Astrocyte (in vitro differentiated cells and primary cell): ENCODE results near the gene HBS1L. TPM values are rescaled to one million over a fixed set of nuclear protein-coding genes. Genes with fewer than 3 reads are reported as not detected.

ENCODE experiments used
- DNase-seq: peaks from one replicate; pipeline ENCODE4 v3.0.0-alpha.2; 2010; ENCODE audit warnings: low read depth
- FAIRE-seq: peaks from 2 replicates; lab custom pipeline; 2011; peaks lifted over from hg19 to GRCh38; lab: Jason Lieb, UNC
- H2AFZ ChIP-seq: 2 replicates; pipeline ENCODE4 v1.6.0; 2012; ENCODE audit warnings: low read depth, low read length, inconsistent platforms
- H3K27ac ChIP-seq: 2 replicates; pipeline ENCODE4 v1.5.1; 2011; ENCODE audit warnings: low read depth, low read length, inconsistent platforms
- H3K27me3 ChIP-seq: 2 replicates; pipeline ENCODE4 v1.6.0; 2011; ENCODE audit warnings: low read length, inconsistent platforms; ENCODE audit not compliant: insufficient read depth
- H3K36me3 ChIP-seq: 2 replicates; pipeline ENCODE4 v1.5.1; 2011; ENCODE audit warnings: low read length, inconsistent platforms; ENCODE audit not compliant: insufficient read depth
- H3K4me1 ChIP-seq: 2 replicates; pipeline ENCODE4 v1.5.1; 2011; ENCODE audit warnings: low read length, inconsistent platforms; ENCODE audit not compliant: insufficient read depth
- H3K4me2 ChIP-seq: 2 replicates; pipeline ENCODE4 v1.6.0; 2012; ENCODE audit warnings: low read length, inconsistent platforms
- H3K4me3 ChIP-seq: 2 replicates; pipeline ENCODE4 v1.5.1; 2011; ENCODE audit warnings: low read depth, mild to moderate bottlenecking, low read length, inconsistent platforms; ENCODE audit not compliant: insufficient read depth
- H3K79me2 ChIP-seq: 2 replicates; pipeline ENCODE4 v1.6.0; 2012; ENCODE audit warnings: mild to moderate bottlenecking, low read length, inconsistent platforms; ENCODE audit not compliant: insufficient read depth
- H3K9ac ChIP-seq: 2 replicates; pipeline ENCODE4 v1.6.0; 2012; ENCODE audit warnings: mild to moderate bottlenecking, low read length, inconsistent platforms
- H3K9me3 ChIP-seq: 2 replicates; pipeline ENCODE4 v1.5.1; 2012; ENCODE audit warnings: low read depth, mild to moderate bottlenecking, low read length, inconsistent platforms; ENCODE audit not compliant: insufficient read depth
- H4K20me1 ChIP-seq: 2 replicates; pipeline ENCODE4 v1.6.0; 2012; ENCODE audit warnings: low read length, inconsistent platforms; ENCODE audit not compliant: insufficient read depth
- H3K27ac Mint-ChIP-seq: one replicate; pipeline ENCODE4 v1.8.0; 2021; ENCODE audit warnings: mild to moderate bottlenecking, mixed read lengths; ENCODE audit not compliant: unreplicated experiment
- H3K27me3 Mint-ChIP-seq: one replicate; pipeline ENCODE4 v1.8.0; 2021; ENCODE audit warnings: low read depth, mixed read lengths; ENCODE audit not compliant: unreplicated experiment
- H3K36me3 Mint-ChIP-seq: one replicate; pipeline ENCODE4 v1.8.0; 2021; ENCODE audit warnings: low read depth, mixed read lengths; ENCODE audit not compliant: unreplicated experiment
- H3K4me1 Mint-ChIP-seq: one replicate; pipeline ENCODE4 v1.8.0; 2021; ENCODE audit warnings: low read depth, mixed read lengths; ENCODE audit not compliant: unreplicated experiment
- H3K4me3 Mint-ChIP-seq: one replicate; pipeline ENCODE4 v1.8.0; 2021; ENCODE audit warnings: mild to moderate bottlenecking, moderate library complexity, mixed read lengths; ENCODE audit not compliant: unreplicated experiment
- H3K9me3 Mint-ChIP-seq: one replicate; pipeline ENCODE4 v1.8.0; 2021; ENCODE audit warnings: mild to moderate bottlenecking, mixed read lengths; ENCODE audit not compliant: unreplicated experiment
- EZH2 ChIP-seq: IDR thresholded peaks from 2 replicates; pipeline ENCODE4 v1.6.1; 2012; ENCODE audit warnings: mild to moderate bottlenecking, low read length, inconsistent platforms; ENCODE audit not compliant: insufficient read depth
- microRNA-seq: library from miRNA; unstranded; fragments of <30 nt; microRNA quantifications from one replicate; pipeline ENCODE4 v1.2.0, GENCODE V29; 2020
- total RNA-seq: library from RNA; stranded (reverse); gene quantifications from 2 replicates; pipeline ENCODE4 v1.2.1, GENCODE V29; 2021
- TF ChIP-seq, protein P1 (sequence below): IDR thresholded peaks from 2 replicates; pipeline ENCODE4 v1.5.1; 2011; ENCODE audit warnings: low read depth, mild to moderate bottlenecking, inconsistent platforms, low read length, moderate library complexity; ENCODE audit not compliant: insufficient read depth

Gene HBS1L
- total RNA-seq, 1 donor from 2014 or later, result 87.8 TPM

DNA sequence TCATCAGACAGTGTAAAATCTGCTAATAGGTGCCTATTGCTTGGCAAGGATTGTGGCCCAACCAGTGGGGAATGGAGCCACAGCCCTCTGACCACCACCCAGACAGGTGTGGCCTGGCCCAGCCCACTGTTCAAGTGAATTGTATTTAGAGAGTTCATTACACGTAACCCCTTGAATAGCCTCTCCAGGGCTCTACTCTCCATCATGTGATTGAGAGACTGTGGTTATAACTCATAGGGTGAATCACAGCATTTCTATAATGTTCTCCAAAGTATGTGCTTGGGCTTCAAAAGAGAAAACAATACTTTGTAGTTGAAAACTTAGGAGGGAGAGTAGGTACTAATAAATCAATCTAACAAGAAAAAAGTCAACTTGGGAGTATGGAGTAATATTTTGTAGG, 143.1 kb downstream of the HBS1L start:
- no peak overlapping the region for H3K4me3 Mint-ChIP-seq
- Histone ChIP-seq H3K4me1 (peaks cover 36% of the 10 kb centered on the region), H3K4me2 (no peak overlapping the region), H3K9me3 (no peaks in the 10 kb centered on the region), H4K20me1 (no peaks in the 10 kb centered on the region), H3K27me3 (no peaks in the 10 kb centered on the region), H3K4me3 (no peak overlapping the region), H3K36me3 (no peaks in the 10 kb centered on the region), H3K9ac (peak overlapping the region; percentile 4), H3K79me2 (no peaks in the 10 kb centered on the region), H2AFZ (peak overlapping the region; percentile 50), H3K27ac (peak overlapping the region; percentile 73)
- no peaks in the 10 kb centered on the region for H3K36me3 Mint-ChIP-seq
- FAIRE-seq (peak; percentile 45), DNase-seq (peak; percentile 92)
- peak overlapping the region; percentile 23 for H3K27ac Mint-ChIP-seq
- TF ChIP-seq, protein P1, sequence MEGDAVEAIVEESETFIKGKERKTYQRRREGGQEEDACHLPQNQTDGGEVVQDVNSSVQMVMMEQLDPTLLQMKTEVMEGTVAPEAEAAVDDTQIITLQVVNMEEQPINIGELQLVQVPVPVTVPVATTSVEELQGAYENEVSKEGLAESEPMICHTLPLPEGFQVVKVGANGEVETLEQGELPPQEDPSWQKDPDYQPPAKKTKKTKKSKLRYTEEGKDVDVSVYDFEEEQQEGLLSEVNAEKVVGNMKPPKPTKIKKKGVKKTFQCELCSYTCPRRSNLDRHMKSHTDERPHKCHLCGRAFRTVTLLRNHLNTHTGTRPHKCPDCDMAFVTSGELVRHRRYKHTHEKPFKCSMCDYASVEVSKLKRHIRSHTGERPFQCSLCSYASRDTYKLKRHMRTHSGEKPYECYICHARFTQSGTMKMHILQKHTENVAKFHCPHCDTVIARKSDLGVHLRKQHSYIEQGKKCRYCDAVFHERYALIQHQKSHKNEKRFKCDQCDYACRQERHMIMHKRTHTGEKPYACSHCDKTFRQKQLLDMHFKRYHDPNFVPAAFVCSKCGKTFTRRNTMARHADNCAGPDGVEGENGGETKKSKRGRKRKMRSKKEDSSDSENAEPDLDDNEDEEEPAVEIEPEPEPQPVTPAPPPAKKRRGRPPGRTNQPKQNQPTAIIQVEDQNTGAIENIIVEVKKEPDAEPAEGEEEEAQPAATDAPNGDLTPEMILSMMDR, result no peak
- TF ChIP-seq EZH2, result no peak
- peaks cover 3% of the 10 kb centered on the region for H3K27me3 Mint-ChIP-seq
- no peaks in the 10 kb centered on the region for H3K9me3 Mint-ChIP-seq
- H3K4me1 Mint-ChIP-seq, result peaks cover 30% of the 10 kb centered on the region

DNA sequence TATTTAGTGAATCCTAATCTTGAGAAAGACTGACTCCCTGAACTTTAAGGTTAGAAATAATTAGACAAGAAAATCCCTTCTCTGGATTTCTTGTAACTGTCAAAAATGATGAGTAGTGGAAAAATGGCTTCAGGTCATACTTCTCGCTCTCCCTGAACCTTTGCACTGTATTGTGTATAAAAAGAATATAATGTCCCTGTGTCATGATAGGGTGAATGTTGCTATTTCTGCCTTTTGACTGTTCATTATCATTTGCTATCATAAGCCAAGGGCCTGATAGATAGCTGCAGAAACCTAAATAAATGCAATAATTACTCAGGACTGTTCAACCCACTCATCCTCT, 144.1 kb downstream of the HBS1L start:
- Mint-ChIP-seq H3K36me3 (no peaks in the 10 kb centered on the region), H3K4me1 (peaks cover 30% of the 10 kb centered on the region), H3K27ac (peak overlapping the region; percentile 99), H3K4me3 (no peak overlapping the region), H3K9me3 (no peaks in the 10 kb centered on the region), H3K27me3 (no peaks in the 10 kb centered on the region)
- Histone ChIP-seq H4K20me1 (no peaks in the 10 kb centered on the region), H3K4me3 (no peak overlapping the region), H3K36me3 (no peaks in the 10 kb centered on the region), H2AFZ (no peak overlapping the region), H3K9me3 (no peaks in the 10 kb centered on the region), H3K9ac (peak overlapping the region; percentile 81), H3K79me2 (no peaks in the 10 kb centered on the region), H3K4me2 (no peak overlapping the region), H3K4me1 (peaks cover 36% of the 10 kb centered on the region), H3K27me3 (no peaks in the 10 kb centered on the region), H3K27ac (peak overlapping the region; percentile 99)
- no peak for TF ChIP-seq EZH2
- TF ChIP-seq, protein P1, result no peak
- FAIRE-seq (no peak), DNase-seq (peak; percentile 22)

Small RNA genes within 50 kb of the gene (microRNA-seq; reads per million reads assigned to microRNA genes)
- 1.9 reads per million for gene MIR3662

Other genes starting within 250 kb of the HBS1L start
- gene ALDH8A1, start 104.7 kb downstream of the HBS1L start, total RNA-seq, result 0.41 TPM in 2 replicates
- gene MYB, start 126.5 kb upstream of the HBS1L start, total RNA-seq, result 0.12 TPM in 1 of 2 replicates, not detected in the other